SW480 (cell line): Measurements from ENCODE around the gene ING5.

Experiments
- DNase-seq: peaks from one replicate; pipeline ENCODE4 v3.0.0-alpha.2; 2016; ENCODE audit warnings: low spot score

Gene ING5

DNA sequence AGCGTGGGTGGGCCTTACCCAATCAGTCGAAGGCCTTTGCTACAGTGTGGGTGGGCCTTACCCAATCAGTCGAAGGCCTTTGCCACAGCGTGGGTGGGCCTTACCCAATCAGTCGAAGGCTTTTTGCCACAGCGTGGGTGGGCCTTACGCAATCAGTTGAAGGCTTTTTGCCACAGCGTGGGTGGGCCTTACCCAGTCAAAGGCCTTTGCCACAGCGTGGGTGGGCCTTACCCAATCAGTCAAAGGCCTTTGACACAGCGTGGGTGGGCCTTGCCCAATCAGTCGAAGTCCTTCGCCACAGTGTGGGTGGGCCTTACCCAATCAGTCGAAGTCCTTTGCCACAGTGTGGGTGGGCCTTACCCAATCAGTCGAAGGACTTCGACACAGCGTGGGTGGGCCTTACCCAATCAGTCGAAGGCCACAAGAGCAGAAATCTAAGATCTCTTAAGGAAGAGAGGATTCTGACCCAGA is 58.5 kb downstream of the ING5 start:
- DNase-seq: no peak

DNA sequence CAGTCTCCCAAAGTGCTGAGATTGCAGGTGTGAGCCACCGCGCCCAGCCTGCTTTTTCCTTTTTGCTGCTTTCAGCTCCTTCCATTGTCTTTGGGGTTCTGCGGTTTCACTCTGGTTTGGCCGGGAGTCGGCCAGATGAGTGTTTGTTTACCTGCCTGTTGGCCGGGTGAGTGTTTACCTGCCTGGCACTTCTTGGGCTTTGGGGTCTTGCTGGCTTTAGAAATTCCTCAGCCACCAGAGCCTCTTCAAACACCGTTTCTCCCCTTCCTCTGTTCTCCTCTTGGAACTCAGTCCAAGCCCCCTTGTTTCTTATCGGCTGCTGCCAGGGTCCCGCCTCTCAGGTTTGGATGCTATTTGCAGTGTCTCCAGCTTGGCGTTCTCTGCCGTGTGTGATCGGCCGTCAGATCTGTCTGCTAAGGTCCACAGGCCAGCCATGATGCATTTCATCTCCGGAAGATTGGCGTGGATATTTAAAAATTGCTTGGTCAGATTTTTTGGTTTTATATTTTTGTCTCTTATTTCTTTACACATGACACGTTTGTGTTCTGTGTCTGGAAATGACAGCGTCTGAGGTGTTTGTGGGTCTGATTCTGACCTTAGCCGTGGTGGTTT is 60.6 kb downstream of the ING5 start:
- peak; percentile 20 for DNase-seq

- peak; percentile 64 for DNase-seq
Measured at GRCh38 chr2:241762933-241763369, 61.1 kb downstream of the ING5 start.

GRCh38 chr2:241763551-241764274 is 61.9 kb downstream of the ING5 start:
- DNase-seq: no peak

GRCh38 chr2:241764275-241765241 is 62.7 kb downstream of the ING5 start:
- DNase-seq: no peak

DNA sequence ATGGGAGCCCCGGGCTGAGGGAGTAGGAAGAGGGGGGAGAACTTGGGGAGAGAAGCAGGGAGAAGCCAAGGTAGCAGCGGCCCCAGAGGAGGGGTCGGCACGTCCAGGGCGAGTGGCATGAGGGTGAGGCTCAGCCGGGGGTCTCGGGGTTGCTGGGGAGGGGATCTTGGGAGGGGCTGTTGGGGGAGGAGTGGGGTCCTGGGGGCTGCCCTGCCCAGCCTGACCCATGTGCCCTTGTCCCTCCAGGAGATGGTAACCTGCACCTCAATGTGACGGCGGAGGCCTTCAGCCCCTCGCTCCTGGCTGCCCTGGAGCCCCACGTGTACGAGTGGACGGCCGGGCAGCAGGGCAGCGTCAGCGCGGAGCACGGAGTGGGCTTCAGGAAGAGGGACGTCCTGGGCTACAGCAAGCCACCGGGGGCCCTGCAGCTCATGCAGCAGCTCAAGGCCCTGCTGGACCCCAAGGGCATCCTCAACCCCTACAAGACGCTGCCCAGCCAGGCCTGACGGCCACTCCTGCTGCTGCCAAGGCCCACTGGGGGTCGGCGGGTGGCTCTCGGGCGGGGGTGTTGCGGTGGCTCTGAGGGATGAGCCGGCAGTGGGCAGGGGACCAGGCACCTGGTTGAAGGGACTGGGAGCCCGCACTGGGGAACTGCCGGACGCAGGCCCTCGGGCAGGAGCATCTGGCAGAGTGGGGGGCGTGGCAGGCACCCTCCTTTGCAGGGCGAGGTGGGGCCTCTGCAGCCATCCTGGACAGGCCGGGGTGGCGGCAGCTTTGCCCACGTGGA is 65.8 kb downstream of the ING5 start:
- DNase-seq: no peak

DNA sequence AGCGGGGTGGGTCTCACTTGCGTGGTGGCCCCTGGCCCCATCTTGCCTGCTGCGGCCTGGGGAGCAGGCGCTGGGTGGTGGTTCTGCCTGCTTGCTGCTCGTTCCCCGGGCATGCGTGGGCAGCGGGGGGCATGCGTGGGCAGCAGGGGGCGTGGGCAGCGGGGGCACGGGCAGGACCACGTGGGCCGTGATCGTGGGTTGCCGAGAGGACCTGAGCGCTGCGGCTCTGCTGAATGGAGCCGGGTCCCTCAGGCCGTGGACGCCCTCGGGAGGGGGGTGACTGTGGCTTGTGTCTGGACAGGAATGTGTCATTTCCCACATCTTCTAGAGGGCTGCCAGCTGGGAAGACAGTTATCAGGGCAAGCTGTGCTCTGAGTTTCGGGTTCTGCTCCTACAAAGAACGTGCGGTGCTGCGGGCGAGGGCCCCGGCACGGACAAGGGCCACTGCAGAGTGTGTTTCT is 66.4 kb downstream of the ING5 start:
- no peak for DNase-seq

DNA sequence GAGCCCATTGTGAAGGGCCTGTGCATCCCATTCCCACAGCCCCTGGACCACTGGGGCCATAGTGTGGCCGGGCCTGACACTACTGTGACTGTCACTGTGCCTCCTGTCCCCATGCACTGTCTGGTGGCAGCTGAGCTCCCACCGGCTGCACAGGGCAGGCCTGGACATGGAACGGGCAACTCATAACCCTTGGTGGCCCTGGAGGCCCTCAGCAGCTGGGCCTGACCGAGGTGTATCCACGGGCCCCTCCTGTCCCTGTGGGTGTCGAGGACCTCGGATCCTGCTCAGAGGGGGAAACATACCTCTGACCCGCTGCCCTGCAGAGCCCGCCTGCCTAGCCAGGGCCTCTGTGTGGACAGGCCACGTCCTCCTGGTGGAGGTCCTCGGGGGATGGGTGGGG is 67.0 kb downstream of the ING5 start:
- DNase-seq: no peak

- no peak for DNase-seq
Measured at GRCh38 chr2:241769819-241770184, 68.0 kb downstream of the ING5 start.

DNA sequence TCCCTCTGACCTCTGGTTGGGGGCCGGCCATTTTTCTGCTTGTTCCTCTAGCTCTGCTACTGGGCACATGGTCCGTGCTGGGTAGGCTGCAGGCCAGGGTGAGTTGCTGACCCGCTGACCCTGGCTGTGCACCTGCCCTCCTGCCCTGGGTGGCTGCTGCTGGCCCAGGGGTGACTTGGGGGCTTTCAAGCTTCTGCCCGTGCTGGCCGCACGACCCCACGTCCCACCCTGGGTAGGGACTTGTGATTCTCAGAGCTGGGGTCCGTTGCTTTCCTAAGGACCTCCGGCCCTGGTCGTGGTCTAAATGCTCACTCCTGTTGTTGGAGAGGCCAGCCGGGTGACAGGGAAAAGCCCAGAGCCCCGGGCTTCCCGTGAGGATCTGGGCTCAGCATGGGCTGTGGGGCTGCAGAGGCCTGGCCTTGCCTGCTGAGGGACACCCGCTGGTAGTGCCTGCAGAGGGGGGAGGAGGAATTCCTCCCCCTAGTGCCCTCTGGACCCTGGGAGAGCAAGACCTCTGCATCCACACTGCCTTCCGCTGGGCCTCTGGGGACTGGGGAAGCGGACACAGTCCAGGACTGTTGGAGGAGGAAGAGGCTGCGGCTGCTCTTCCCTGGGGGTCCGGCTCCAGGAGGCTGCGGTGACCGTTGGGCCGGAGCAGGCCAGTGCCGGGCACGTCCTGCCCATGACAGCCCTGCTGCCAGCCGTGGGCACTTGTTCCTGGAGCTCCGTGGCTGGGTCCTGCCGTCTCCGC is 68.5 kb downstream of the ING5 start:
- no peak for DNase-seq

GRCh38 chr2:241770936-241771285 is 69.1 kb downstream of the ING5 start:
- DNase-seq: no peak

DNA sequence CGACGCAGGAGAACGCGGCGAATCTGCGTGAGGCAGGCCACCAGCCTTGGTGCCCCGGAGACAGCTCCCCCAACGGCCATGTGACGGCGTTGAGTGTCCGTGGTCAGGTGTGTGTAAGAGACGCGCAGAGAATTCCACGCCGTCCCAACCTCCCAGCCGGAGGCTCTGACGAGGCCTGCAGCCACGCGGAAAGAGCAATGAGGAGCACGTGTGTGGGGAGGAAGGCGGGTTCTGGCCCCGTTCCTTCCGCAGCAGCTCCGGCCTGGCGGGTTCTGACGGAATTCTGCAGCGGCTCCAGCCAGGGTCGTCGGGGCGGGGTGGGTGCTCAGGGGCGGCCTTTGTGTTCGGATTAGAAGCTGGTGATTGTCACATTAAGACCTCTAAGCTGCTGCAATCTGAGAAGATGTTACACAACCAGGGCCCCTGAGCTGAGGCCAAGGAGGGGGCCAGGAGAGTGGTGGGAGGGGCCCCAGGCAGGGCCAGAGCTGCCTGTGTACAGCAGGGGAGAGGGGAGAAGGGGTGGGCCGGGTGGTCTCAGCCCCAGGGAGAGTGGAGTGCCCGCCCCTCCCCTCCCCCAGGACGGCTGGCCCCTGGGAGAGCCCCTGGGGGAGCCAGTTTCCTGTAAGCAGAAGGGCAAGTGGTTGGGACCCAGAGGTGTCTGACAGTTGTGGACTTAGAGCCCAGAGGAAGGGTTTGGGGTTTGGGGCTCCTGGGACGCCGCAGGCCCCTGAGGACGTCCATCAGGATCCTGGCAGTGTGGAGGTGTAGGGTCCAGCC is 69.6 kb downstream of the ING5 start:
- no peak for DNase-seq

- DNase-seq: peak; percentile 6
Measured at GRCh38 chr2:241772063-241772499, 70.2 kb downstream of the ING5 start.

GRCh38 chr2:241773511-241774418 is 71.9 kb downstream of the ING5 start:
- peak; percentile 44 for DNase-seq

- peak; percentile 82 for DNase-seq
Measured at GRCh38 chr2:241774419-241775222, 72.8 kb downstream of the ING5 start.

- DNase-seq: peak; percentile 62
Measured at GRCh38 chr2:241775223-241776177, 73.7 kb downstream of the ING5 start.
